Mucosa of descending colon (tissue), 3 donors: ENCODE data around the gene NDST4. TPM values are rescaled to one million over a fixed set of nuclear protein-coding genes. Genes with fewer than 3 reads are reported as not detected.

Source experiments
- ATAC-seq: fragments of 200-7000 bp; cut with Tn5 transposase; one replicate; pipeline ENCODE4 v1.9.1; 2020; ENCODE audit warnings: mild to moderate bottlenecking, moderate library complexity
- DNase-seq, 3 donors: peaks; one replicate each; pipeline ENCODE4 v3.0.0-alpha.2; 2020
- H3K36me3 ChIP-seq: fragments of 200-600 bp; one replicate; pipeline ENCODE4 v1.8.0; 2021; ENCODE audit warnings: low read depth, mild to moderate bottlenecking
- H3K4me1 ChIP-seq: fragments of 200-600 bp; one replicate; pipeline ENCODE4 v1.8.0; 2021; ENCODE audit warnings: low read depth, mild to moderate bottlenecking
- H3K4me3 ChIP-seq: fragments of 200-600 bp; one replicate; pipeline ENCODE4 v1.8.0; 2021; ENCODE audit warnings: mild to moderate bottlenecking
- H3K9me3 ChIP-seq: fragments of 200-600 bp; one replicate; pipeline ENCODE4 v1.8.0; 2021; ENCODE audit warnings: mild to moderate bottlenecking
- CTCF ChIP-seq: fragments of 200-600 bp; IDR thresholded peaks from one replicate; pipeline ENCODE4 v1.8.0; 2022; ENCODE audit warnings: antibody characterized with exemption, mild to moderate bottlenecking
- intact Hi-C, 2 donors: fragments of 100-400 bp; cut with DNase I in 1 of 2; cut with micrococcal nuclease in 1 of 2; formaldehyde crosslinking; loops; one replicate each; pipeline versions ENCODE4 v1.11.0 to v1.11.1; 2022; cut with DNase I, micrococcal nuclease
- total RNA-seq, 3 donors: library from RNA; stranded (reverse); fragmentation: NEBNext Ultra II Directional in 2 of 3; extraction: Animal tissue kit (Norgen Biotek cat#: 25700) in 2 of 3; gene quantifications; one replicate each; pipeline versions ENCODE4 v1.2.1 to v1.2.4, GENCODE V29; 2021 to 2023
- donor health status: DM: no; HTN: no; CAD: no; lungs with moderate emphysema.
- donor health status: DM: no; HTN: no; CAD: no.
- donor health status: DM: no; HTN: yes; CAD: no.

NDST4 gene
- total RNA-seq, 3 donors from 2014 or later, result 0.20 TPM; not detected in 2

GRCh38 chr4:115107411-115107810 lies 6.0 kb downstream of the NDST4 start:
- no peak for TF ChIP-seq CTCF
- intact Hi-C loops, result no loop called here
- DNase-seq (no peak), ATAC-seq (no peak)
- H3K36me3 ChIP-seq, result no peaks in the 10 kb centered on the region
- no peaks in the 10 kb centered on the region for H3K4me1 ChIP-seq
- no peak overlapping the region for H3K4me3 ChIP-seq
- H3K9me3 ChIP-seq, result no peaks in the 10 kb centered on the region

- no peaks in the 10 kb centered on the region for H3K36me3 ChIP-seq
- DNase-seq (no peak), ATAC-seq (no peak)
- no peaks in the 10 kb centered on the region for H3K4me1 ChIP-seq
- no peak overlapping the region for H3K4me3 ChIP-seq
- no peaks in the 10 kb centered on the region for H3K9me3 ChIP-seq
- intact Hi-C loops, result no loop called here
- no peak for TF ChIP-seq CTCF
Observed at GRCh38 chr4:115101675-115102074, 11.7 kb downstream of the NDST4 start.

- intact Hi-C loops, result no loop called here
- no peaks in the 10 kb centered on the region for H3K4me1 ChIP-seq
- no peaks in the 10 kb centered on the region for H3K36me3 ChIP-seq
- DNase-seq, result no peak
- TF ChIP-seq CTCF, result peak; percentile 18
- H3K9me3 ChIP-seq, result no peaks in the 10 kb centered on the region
- no peak overlapping the region for H3K4me3 ChIP-seq
- ATAC-seq, result peak; percentile 50
Observed at GRCh38 chr4:115090483-115091075, 22.8 kb downstream of the NDST4 start.

- intact Hi-C loops, result no loop called here
- DNase-seq (no peak), ATAC-seq (no peak)
- no peaks in the 10 kb centered on the region for H3K4me1 ChIP-seq
- H3K4me3 ChIP-seq, result no peak overlapping the region
- TF ChIP-seq CTCF, result no peak
- no peaks in the 10 kb centered on the region for H3K36me3 ChIP-seq
- H3K9me3 ChIP-seq, result peaks cover 5% of the 10 kb centered on the region
Observed at GRCh38 chr4:115082633-115083032, 30.8 kb downstream of the NDST4 start.

GRCh38 chr4:115076691-115077090 lies 36.7 kb downstream of the NDST4 start:
- intact Hi-C loops, result no loop called here
- no peak for ATAC-seq

More at GRCh38 chr4:115076691-115077090, 36.7 kb downstream of the NDST4 start:
- H3K4me1 ChIP-seq, result no peaks in the 10 kb centered on the region
- H3K36me3 ChIP-seq, result no peaks in the 10 kb centered on the region
- H3K4me3 ChIP-seq, result no peak overlapping the region
- no peak for DNase-seq
- TF ChIP-seq CTCF, result no peak
- H3K9me3 ChIP-seq, result no peaks in the 10 kb centered on the region
